DOHH2 (cell line): Measurements from ENCODE around the gene GARNL3.

Experiments
- H3F3A ChIP-seq: fragments of 200-600 bp; sonication (generic), shearing (Covaris generic); 2 replicates; pipeline ENCODE4 v1.6.0; 2016; ENCODE audit warnings: antibody characterized with exemption, mild to moderate bottlenecking; ENCODE audit not compliant: control insufficient read depth, insufficient read depth
- H3K27ac ChIP-seq: fragments of 200-600 bp; sonication (generic); 2 replicates; pipeline ENCODE4 v1.5.1; 2014; ENCODE audit warnings: low read depth, mild to moderate bottlenecking, low read length, moderate library complexity
- H3K27me3 ChIP-seq: fragments of 200-600 bp; sonication (generic); 2 replicates; pipeline ENCODE4 v1.6.1; 2014; ENCODE audit warnings: mild to moderate bottlenecking, low read length, mixed read lengths; ENCODE audit not compliant: control insufficient read depth
- H3K36me3 ChIP-seq: fragments of 200-600 bp; sonication (generic); 2 replicates; pipeline ENCODE4 v1.6.1; 2014; ENCODE audit warnings: mild to moderate bottlenecking, low read length, moderate library complexity, mixed read lengths; ENCODE audit not compliant: control insufficient read depth
- H3K4me1 ChIP-seq: fragments of 200-600 bp; sonication (generic); 2 replicates; pipeline ENCODE4 v1.6.1; 2014; ENCODE audit warnings: mild to moderate bottlenecking, low read length, mixed read lengths; ENCODE audit not compliant: control insufficient read depth
- H3K4me2 ChIP-seq: fragments of 200-600 bp; sonication (generic); 2 replicates; pipeline ENCODE4 v1.6.0; 2014; ENCODE audit warnings: mild to moderate bottlenecking, low read length, moderate library complexity
- H3K4me3 ChIP-seq: fragments of 200-600 bp; sonication (generic); 2 replicates; pipeline ENCODE4 v1.5.1; 2014; ENCODE audit warnings: mild to moderate bottlenecking, low read length, mixed read lengths
- H3K79me2 ChIP-seq: fragments of 200-600 bp; sonication (generic); 2 replicates; pipeline ENCODE4 v1.6.1; 2014; ENCODE audit warnings: mild to moderate bottlenecking, low read length, mixed read lengths; ENCODE audit not compliant: control insufficient read depth
- H3K9me2 ChIP-seq: fragments of 200-600 bp; sonication (generic); replicated peaks from 2 replicates; pipeline ENCODE4 v1.6.1; 2014; ENCODE audit warnings: mild to moderate bottlenecking, low read length, mixed read lengths; ENCODE audit not compliant: control insufficient read depth
- H3K9me3 ChIP-seq: fragments of 200-600 bp; sonication (generic); 2 replicates; pipeline ENCODE4 v1.6.1; 2014; ENCODE audit warnings: antibody characterized with exemption, low read length, mixed read lengths; ENCODE audit not compliant: control insufficient read depth, insufficient read depth
- H4K20me1 ChIP-seq: fragments of 200-600 bp; sonication (generic); 2 replicates; pipeline ENCODE4 v1.6.0; 2014; ENCODE audit warnings: low read depth, mild to moderate bottlenecking, antibody characterized with exemption, low read length, moderate library complexity; ENCODE audit not compliant: control insufficient read depth, insufficient read depth
- CTCF ChIP-seq: fragments of 200-600 bp; sonication (generic); IDR thresholded peaks from one replicate; pipeline ENCODE4 v1.5.1; 2014; ENCODE audit warnings: antibody characterized with exemption, mild to moderate bottlenecking, low read depth, low read length; ENCODE audit not compliant: poor library complexity, severe bottlenecking
- EZH2phosphoT487 ChIP-seq: fragments of 200-600 bp; sonication (generic); IDR thresholded peaks from 2 replicates; pipeline ENCODE4 v1.6.1; 2017; ENCODE audit warnings: borderline replicate concordance, mild to moderate bottlenecking, antibody characterized with exemption, low read length, moderate library complexity, mixed read lengths

Gene GARNL3

GRCh38 chr9:127283135-127283534 is 18.6 kb downstream of the GARNL3 start:
- no peak overlapping the region for H3K4me3 ChIP-seq
- H3K27ac ChIP-seq, result no peak overlapping the region
- no peaks in the 10 kb centered on the region for H3K79me2 ChIP-seq
- TF ChIP-seq EZH2phosphoT487 (no peak), CTCF (no peak)
- H3K9me2 ChIP-seq, result no peaks in the 10 kb centered on the region
- no peak overlapping the region for H3K4me2 ChIP-seq
- peaks cover 8% of the 10 kb centered on the region; the same call in 1 of the 2 replicates for H3K27me3 ChIP-seq
- no peaks in the 10 kb centered on the region for H3K36me3 ChIP-seq
- H3K9me3 ChIP-seq, result peaks cover 3% of the 10 kb centered on the region; the same call in 1 of the 2 replicates
- no peaks in the 10 kb centered on the region for H3F3A ChIP-seq
- H3K4me1 ChIP-seq, result peaks cover 20% of the 10 kb centered on the region
- H4K20me1 ChIP-seq, result no peaks in the 10 kb centered on the region

GRCh38 chr9:127283917-127284497 is 19.4 kb downstream of the GARNL3 start:
- peaks cover 11% of the 10 kb centered on the region for H3K4me1 ChIP-seq
- H3K27ac ChIP-seq, result no peak overlapping the region
- H4K20me1 ChIP-seq, result no peaks in the 10 kb centered on the region
- no peaks in the 10 kb centered on the region for H3F3A ChIP-seq
- H3K9me2 ChIP-seq, result no peaks in the 10 kb centered on the region
- H3K27me3 ChIP-seq, result peaks cover 8% of the 10 kb centered on the region; the same call in 1 of the 2 replicates
- no peak overlapping the region for H3K4me2 ChIP-seq
- TF ChIP-seq CTCF (peak; percentile 26), EZH2phosphoT487 (no peak)
- H3K9me3 ChIP-seq, result no peaks in the 10 kb centered on the region
- no peak overlapping the region for H3K4me3 ChIP-seq
- no peaks in the 10 kb centered on the region for H3K36me3 ChIP-seq
- H3K79me2 ChIP-seq, result no peaks in the 10 kb centered on the region

- Histone ChIP-seq H3K36me3 (no peaks in the 10 kb centered on the region), H4K20me1 (no peaks in the 10 kb centered on the region), H3K27me3 (peaks cover 8% of the 10 kb centered on the region; the same call in 1 of the 2 replicates), H3K4me3 (no peak overlapping the region), H3K27ac (no peak overlapping the region), H3K4me1 (no peaks in the 10 kb centered on the region), H3F3A (no peaks in the 10 kb centered on the region), H3K9me3 (no peaks in the 10 kb centered on the region), H3K9me2 (no peaks in the 10 kb centered on the region), H3K79me2 (no peaks in the 10 kb centered on the region), H3K4me2 (no peak overlapping the region)
- no peak for TF ChIP-seq CTCF
- TF ChIP-seq EZH2phosphoT487, result no peak
These were observed 21.4 kb downstream of the GARNL3 start for GRCh38 chr9:127285965-127286364.
